ENCODE measurements around the gene NT5DC1. TPM values are rescaled to one million over a fixed set of nuclear protein-coding genes. Genes with fewer than 3 reads are reported as not detected.

NT5DC1 gene
- polyA plus RNA-seq, 1 of the 3 experiments (the other 2 are of a cell fraction), result 20.3 TPM

DNA sequence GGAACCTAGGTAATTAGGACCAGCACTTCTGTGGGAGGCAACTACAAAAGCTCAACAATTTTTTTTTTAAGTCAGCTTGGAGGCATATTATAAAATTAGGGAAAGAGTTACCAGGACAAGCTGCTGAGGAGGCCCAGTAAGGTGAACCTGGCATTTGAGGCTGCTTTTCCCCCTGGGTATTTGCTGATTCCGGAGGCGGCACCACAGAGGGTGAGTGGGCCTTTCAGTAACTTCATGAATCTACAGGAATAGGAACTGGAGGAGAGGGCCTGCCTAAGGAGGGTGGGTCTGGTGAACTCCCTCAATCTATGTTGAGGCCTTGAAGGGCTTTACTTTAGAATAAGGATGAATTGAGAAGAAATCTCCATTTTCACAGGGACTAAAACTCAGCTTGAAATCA, 138.6 kb downstream of the NT5DC1 start:
- Histone ChIP-seq H4K20me1 (ENCODE audit: insufficient read depth) (no peaks in the 10 kb centered on the region), H3K9me2 (no peaks in the 10 kb centered on the region), H3K27me3 (ENCODE audit: insufficient read depth) (no peaks in the 10 kb centered on the region), H3K79me2 (ENCODE audit: insufficient read depth) (no peaks in the 10 kb centered on the region), H3K27ac (ENCODE audit: low read depth in 2 of 2, low read length in 1 of 2) (no peak overlapping the region), H3F3A (replicated peaks; ENCODE audit: insufficient read depth) (peaks cover 5% of the 10 kb centered on the region), H3K9ac (no peak overlapping the region), H3K4me1 (ENCODE audit: control insufficient read depth in 1 of 2, insufficient read depth in 2 of 2, low read depth in 1 of 2, low read length in 1 of 2) (no peaks in the 10 kb centered on the region), H3K4me2 (no peak overlapping the region), H3K4me3 (ENCODE audit: low read depth in 2 of 2, low read length in 1 of 2) (no peak overlapping the region), H3K9me3 (no peaks in the 10 kb centered on the region), H2AFZ (ENCODE audit: low read depth) (no peak overlapping the region), H3K36me3 (replicated peaks in 1 of 2; ENCODE audit: control insufficient read depth in 1 of 2, insufficient read depth in 2 of 2, low read length in 1 of 2) (peaks cover 9 to 19% of the 10 kb centered on the region in 2 experiments)
- ChIA-PET POLR2A (no interaction called here), CTCF (interaction anchor here (1.1 to 1.9 kb wide), 2 partner anchors 19 to 21 kb away, joined by 3 to 9 read pairs; no protein-coding TSS in a partner anchor)
- TF ChIP-seq EZH2phosphoT487 (IDR thresholded peaks at IDR 0.05; ENCODE audit: borderline replicate concordance, low read depth) (no peak), RCOR1 (IDR thresholded peaks at IDR 0.05; ENCODE audit: low read length) (no peak), RAD21 (IDR thresholded peaks at IDR 0.05; ENCODE audit: low read length) (no peak), GABPA (IDR thresholded peaks at IDR 0.05; ENCODE audit: low read depth) (no peak), FOSL2 (IDR thresholded peaks at IDR 0.05; ENCODE audit: borderline replicate concordance, low read depth) (no peak), TCF12 (IDR thresholded peaks at IDR 0.05) (no peak), NRF1 (IDR thresholded peaks at IDR 0.05; ENCODE audit: low read depth, low read length) (no peak), SMC3 (IDR thresholded peaks at IDR 0.05; ENCODE audit: low read depth, low read length) (no peak), SIN3A (IDR thresholded peaks at IDR 0.05; ENCODE audit: borderline replicate concordance, low read depth, low read length) (no peak), POLR2AphosphoS5 (IDR thresholded peaks at IDR 0.05; ENCODE audit: low read depth, low read length) (no peak), MEF2A (IDR thresholded peaks at IDR 0.05; ENCODE audit: borderline replicate concordance, low read depth) (no peak), RFX5 (IDR thresholded peaks at IDR 0.05; ENCODE audit: low read length) (no peak), CHD2 (IDR thresholded peaks at IDR 0.05; ENCODE audit: low read length, partially characterized antibody) (no peak)
- TF ChIP-seq, protein P1, sequence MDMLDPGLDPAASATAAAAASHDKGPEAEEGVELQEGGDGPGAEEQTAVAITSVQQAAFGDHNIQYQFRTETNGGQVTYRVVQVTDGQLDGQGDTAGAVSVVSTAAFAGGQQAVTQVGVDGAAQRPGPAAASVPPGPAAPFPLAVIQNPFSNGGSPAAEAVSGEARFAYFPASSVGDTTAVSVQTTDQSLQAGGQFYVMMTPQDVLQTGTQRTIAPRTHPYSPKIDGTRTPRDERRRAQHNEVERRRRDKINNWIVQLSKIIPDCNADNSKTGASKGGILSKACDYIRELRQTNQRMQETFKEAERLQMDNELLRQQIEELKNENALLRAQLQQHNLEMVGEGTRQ (IDR thresholded peaks at IDR 0.05; ENCODE audit: borderline replicate concordance, low read depth, low read length), result no peak
- TF ChIP-seq, protein P2, sequence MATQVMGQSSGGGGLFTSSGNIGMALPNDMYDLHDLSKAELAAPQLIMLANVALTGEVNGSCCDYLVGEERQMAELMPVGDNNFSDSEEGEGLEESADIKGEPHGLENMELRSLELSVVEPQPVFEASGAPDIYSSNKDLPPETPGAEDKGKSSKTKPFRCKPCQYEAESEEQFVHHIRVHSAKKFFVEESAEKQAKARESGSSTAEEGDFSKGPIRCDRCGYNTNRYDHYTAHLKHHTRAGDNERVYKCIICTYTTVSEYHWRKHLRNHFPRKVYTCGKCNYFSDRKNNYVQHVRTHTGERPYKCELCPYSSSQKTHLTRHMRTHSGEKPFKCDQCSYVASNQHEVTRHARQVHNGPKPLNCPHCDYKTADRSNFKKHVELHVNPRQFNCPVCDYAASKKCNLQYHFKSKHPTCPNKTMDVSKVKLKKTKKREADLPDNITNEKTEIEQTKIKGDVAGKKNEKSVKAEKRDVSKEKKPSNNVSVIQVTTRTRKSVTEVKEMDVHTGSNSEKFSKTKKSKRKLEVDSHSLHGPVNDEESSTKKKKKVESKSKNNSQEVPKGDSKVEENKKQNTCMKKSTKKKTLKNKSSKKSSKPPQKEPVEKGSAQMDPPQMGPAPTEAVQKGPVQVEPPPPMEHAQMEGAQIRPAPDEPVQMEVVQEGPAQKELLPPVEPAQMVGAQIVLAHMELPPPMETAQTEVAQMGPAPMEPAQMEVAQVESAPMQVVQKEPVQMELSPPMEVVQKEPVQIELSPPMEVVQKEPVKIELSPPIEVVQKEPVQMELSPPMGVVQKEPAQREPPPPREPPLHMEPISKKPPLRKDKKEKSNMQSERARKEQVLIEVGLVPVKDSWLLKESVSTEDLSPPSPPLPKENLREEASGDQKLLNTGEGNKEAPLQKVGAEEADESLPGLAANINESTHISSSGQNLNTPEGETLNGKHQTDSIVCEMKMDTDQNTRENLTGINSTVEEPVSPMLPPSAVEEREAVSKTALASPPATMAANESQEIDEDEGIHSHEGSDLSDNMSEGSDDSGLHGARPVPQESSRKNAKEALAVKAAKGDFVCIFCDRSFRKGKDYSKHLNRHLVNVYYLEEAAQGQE (IDR thresholded peaks at IDR 0.05; ENCODE audit: low read depth, low read length), result no peak
- TF ChIP-seq, protein P3, sequence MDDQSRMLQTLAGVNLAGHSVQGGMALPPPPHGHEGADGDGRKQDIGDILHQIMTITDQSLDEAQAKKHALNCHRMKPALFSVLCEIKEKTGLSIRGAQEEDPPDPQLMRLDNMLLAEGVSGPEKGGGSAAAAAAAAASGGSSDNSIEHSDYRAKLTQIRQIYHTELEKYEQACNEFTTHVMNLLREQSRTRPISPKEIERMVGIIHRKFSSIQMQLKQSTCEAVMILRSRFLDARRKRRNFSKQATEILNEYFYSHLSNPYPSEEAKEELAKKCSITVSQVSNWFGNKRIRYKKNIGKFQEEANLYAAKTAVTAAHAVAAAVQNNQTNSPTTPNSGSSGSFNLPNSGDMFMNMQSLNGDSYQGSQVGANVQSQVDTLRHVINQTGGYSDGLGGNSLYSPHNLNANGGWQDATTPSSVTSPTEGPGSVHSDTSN (IDR thresholded peaks at IDR 0.05), result no peak
- no peak for DNase-seq
- 100% methylated on average over 2 of the region's 2 CpGs for WGBS (ENCODE audit: low lambda C conversion rate)
